Measurements from ENCODE around the gene SPN. TPM values are rescaled to one million over a fixed set of nuclear protein-coding genes. Genes with fewer than 3 reads are reported as not detected.
A peak's percentile ranks its signal among the peaks of the same experiment; 100 is the strongest.
"Not testable (repeated sequence)": the region's sequence is repeated elsewhere in the genome, so short reads cannot be mapped to it uniquely, and the experiment has no call there.

The SPN gene
- total and polyA plus RNA-seq, 11 donors = 0.44 to 17.0 (median 1.3) TPM

DNA sequence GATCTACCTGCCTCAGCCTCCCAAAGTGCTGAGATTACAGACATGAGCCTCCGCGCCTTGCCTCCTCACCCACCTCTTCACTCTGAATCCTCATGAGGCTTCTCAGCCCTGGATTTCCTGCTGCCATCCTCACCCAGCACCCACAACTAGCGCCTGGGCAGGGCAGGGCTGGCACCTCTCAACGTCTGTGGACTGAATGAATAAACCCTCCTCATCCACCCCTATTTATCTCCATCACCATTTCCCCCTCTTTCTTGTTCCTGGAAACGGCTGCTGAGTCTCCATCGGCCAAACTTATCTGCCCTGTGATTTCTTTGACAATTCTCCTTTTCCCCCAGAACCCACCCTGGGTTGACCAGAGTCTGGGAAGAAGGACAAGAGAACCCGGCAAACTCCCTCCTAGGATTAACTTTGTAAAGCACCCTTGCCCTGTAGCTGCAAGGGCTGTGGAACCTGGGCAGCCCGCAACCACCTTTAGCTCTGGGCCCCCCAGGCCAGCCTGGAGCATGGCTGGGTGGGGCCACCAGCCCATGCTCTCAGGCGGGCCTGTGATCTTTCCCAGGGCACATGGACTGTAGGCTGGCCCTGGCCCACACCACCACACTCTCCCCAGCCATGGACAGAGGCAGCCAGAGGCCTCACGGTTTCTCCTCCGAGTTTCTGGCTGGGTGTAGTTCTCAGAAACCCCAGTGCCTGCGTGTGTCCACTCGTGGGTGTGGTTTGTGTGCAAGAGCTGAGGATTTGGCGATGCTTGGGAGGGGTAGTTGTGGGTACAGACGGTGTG, 2.4 kb downstream of the SPN start:
- Histone ChIP-seq H3K4me1 (peaks cover 0 to 60% (median 0%) of the 10 kb centered on the region in 12 donors), H3K4me3 (peak overlapping the region in 2 of 12 donors; percentile 21 to 61), H3K36me3 (no peaks in the 10 kb centered on the region), H3K9me3 (no peaks in the 10 kb centered on the region), H3K27me3 (peaks cover 0 to 9% (median 0%) of the 10 kb centered on the region in 9 donors), H3K27ac (peak overlapping the region in 1 of 12 donors; percentile 32)
- no peak for TF ChIP-seq POLR2A (IDR thresholded peaks at IDR 0.05)
- TF ChIP-seq, protein P1, sequence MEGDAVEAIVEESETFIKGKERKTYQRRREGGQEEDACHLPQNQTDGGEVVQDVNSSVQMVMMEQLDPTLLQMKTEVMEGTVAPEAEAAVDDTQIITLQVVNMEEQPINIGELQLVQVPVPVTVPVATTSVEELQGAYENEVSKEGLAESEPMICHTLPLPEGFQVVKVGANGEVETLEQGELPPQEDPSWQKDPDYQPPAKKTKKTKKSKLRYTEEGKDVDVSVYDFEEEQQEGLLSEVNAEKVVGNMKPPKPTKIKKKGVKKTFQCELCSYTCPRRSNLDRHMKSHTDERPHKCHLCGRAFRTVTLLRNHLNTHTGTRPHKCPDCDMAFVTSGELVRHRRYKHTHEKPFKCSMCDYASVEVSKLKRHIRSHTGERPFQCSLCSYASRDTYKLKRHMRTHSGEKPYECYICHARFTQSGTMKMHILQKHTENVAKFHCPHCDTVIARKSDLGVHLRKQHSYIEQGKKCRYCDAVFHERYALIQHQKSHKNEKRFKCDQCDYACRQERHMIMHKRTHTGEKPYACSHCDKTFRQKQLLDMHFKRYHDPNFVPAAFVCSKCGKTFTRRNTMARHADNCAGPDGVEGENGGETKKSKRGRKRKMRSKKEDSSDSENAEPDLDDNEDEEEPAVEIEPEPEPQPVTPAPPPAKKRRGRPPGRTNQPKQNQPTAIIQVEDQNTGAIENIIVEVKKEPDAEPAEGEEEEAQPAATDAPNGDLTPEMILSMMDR (IDR thresholded peaks at IDR 0.05) = no peak
- 73 to 81% (median 76%) methylated on average over 15 of the region's 15 CpGs for WGBS, 4 donors
- DNase-seq = no peak
- no peak for ATAC-seq
- intact Hi-C loops (cut with DNase I) = no loop called here

DNA sequence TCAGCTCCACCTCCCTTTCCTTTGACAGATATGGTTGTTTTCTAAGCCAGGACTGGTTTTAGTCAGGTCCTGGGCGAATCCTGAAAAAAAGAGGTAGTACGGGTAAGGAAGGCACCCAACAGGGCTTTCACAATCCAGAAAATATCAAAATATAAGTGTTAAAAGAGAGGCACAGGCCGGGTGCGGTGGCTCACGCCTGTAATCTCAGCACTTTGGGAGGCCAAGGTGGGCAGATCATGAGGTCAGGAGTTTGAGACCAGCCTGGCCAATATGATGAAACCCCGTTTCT, 4.2 kb downstream of the SPN start:
- H3K36me3 ChIP-seq; H3K9me3 ChIP-seq; H3K27me3 ChIP-seq; intact Hi-C loops (cut with DNase I); DNase-seq; ATAC-seq: not testable (repeated sequence)
- Histone ChIP-seq H3K27ac (peak overlapping the region in 1 of 12 donors; percentile 30), H3K4me1 (peaks cover 0 to 52% (median 0%) of the 10 kb centered on the region in 12 donors), H3K4me3 (peak overlapping the region in 1 of 12 donors; percentile 61)
- 88 to 94% (median 89%) methylated on average over 6 of the region's 6 CpGs for WGBS, 4 donors

DNA sequence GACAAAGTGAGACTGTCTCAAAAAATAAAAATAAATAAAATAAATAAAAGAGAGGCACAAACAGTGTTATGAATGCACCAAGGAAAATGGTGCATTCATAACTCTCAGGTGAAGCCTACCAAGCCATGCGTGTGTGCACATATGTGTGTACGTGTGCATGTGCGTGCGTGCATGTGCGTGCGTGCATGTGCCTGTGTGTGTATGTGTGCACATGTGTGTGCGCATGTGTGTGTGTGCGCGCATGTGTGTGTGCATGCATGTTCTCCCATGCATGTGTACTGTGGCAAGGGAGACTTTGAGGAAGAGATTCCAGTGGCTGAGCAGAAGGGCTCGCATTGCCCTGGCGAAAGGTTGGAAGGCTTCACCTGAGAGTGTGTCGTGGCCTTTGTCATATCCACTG, 4.7 kb downstream of the SPN start:
- no peak for ATAC-seq
- Histone ChIP-seq H3K36me3 (no peaks in the 10 kb centered on the region), H3K4me3 (no peak overlapping the region), H3K4me1 (peaks cover 0 to 47% (median 0%) of the 10 kb centered on the region in 12 donors), H3K27ac (no peak overlapping the region), H3K27me3 (peaks cover 0 to 9% (median 0%) of the 10 kb centered on the region in 9 donors), H3K9me3 (no peaks in the 10 kb centered on the region)
- no peak for DNase-seq
- 96 to 98% (median 97%) methylated on average over 12 of the region's 12 CpGs for WGBS, 4 donors
- TF ChIP-seq, protein P1 (IDR thresholded peaks at IDR 0.05) = no peak
- TF ChIP-seq POLR2A (IDR thresholded peaks at IDR 0.05) = no peak
- intact Hi-C loops (cut with DNase I) = no loop called here

DNA sequence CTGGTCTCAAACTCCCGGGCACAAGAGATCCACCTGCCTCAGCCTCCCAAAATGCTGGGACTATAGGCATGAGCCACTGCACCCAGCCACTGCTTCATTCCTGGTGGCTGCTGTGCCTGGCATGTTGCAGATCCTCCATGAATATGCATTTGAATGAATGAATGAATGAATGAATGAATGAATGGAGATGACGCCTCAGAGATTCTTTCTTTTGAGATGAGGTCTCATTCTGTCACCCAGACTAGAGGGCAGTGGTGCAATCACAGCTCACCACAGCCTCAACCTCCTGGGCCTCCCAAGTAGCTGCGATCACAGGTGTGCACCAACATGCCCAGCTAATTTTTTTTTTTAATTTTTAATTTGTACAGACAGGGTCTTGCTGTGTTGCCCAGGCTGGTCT, 5.2 kb downstream of the SPN start:
- no peaks in the 10 kb centered on the region for H3K36me3 ChIP-seq
- ATAC-seq (no peak), DNase-seq (no peak)
- peaks cover 0 to 42% (median 0%) of the 10 kb centered on the region in 12 donors for H3K4me1 ChIP-seq
- intact Hi-C loops (cut with DNase I) = no loop called here
- TF ChIP-seq POLR2A (IDR thresholded peaks at IDR 0.05) = no peak
- TF ChIP-seq, protein P1 (IDR thresholded peaks at IDR 0.05) = no peak
- H3K27ac ChIP-seq = no peak overlapping the region
- 87 to 95% (median 92%) methylated on average over 3 of the region's 3 CpGs for WGBS, 4 donors
- H3K9me3 ChIP-seq = no peaks in the 10 kb centered on the region
- peaks cover 0 to 9% (median 0%) of the 10 kb centered on the region in 9 donors for H3K27me3 ChIP-seq
- H3K4me3 ChIP-seq = no peak overlapping the region
